ENCODE data around the gene AGPS. TPM values are rescaled to one million over a fixed set of nuclear protein-coding genes. Genes with fewer than 3 reads are reported as not detected.
"Not testable (repeated sequence)": the region's sequence is repeated elsewhere in the genome, so short reads cannot be mapped to it uniquely, and the experiment has no call there.

AGPS gene
- total RNA-seq, 2 donors from 2014 or later = 38.8 to 44.6 TPM

- no peak for DNase-seq
- Mint-ChIP-seq H3K27me3 (ENCODE audit: low read depth) (no peaks in the 10 kb centered on the region), H3K4me1 (ENCODE audit: low read depth) (peaks cover 10% of the 10 kb centered on the region), H3K4me3 (no peak overlapping the region), H3K9me3 (peaks cover 0 to 4% of the 10 kb centered on the region in 2 donors), H3K36me3 (ENCODE audit: insufficient read depth in 2 of 2) (peaks cover 0 to 2% of the 10 kb centered on the region in 2 donors), H3K27ac (no peak overlapping the region)
- ATAC-seq (replicated peaks in 1 of 2) = peak; percentile 87 to 94
These were observed 154.5 kb downstream of the AGPS start for GRCh38 chr2:177547122-177547521.

- Mint-ChIP-seq H3K4me3 (no peak overlapping the region), H3K9me3 (peaks cover 0 to 4% of the 10 kb centered on the region in 2 donors), H3K4me1 (ENCODE audit: low read depth) (peaks cover 10% of the 10 kb centered on the region), H3K27me3 (ENCODE audit: low read depth) (no peaks in the 10 kb centered on the region), H3K36me3 (ENCODE audit: insufficient read depth in 2 of 2) (peaks cover 0 to 2% of the 10 kb centered on the region in 2 donors), H3K27ac (no peak overlapping the region)
- ATAC-seq (replicated peaks in 1 of 2) = no peak
- DNase-seq = no peak
These were observed 155.2 kb downstream of the AGPS start for GRCh38 chr2:177547772-177548171.

DNA sequence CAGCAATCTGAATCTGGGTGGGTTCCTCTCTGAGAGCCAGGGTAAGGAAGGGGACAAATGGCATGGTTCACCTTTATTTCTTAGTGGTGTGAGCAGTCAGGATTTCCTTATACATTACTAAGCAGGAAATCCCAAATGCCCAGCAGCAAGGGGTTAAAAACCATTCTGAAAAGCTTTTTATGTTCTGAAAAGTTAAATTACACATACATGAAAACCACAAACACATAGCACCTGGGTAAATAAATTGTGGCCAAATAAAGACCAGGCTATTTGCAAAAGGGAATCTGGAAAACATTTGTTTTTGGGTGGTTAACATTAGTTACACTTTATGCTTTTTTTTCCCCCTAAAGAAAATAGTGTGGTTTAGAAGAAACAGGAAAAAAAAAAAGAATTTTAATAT lies 156.1 kb downstream of the AGPS start:
- Mint-ChIP-seq H3K27me3 (ENCODE audit: low read depth) (no peaks in the 10 kb centered on the region), H3K27ac (peak overlapping the region; percentile 35), H3K36me3 (ENCODE audit: insufficient read depth in 2 of 2) (peaks cover 0 to 6% of the 10 kb centered on the region in 2 donors), H3K9me3 (peaks cover 0 to 4% of the 10 kb centered on the region in 2 donors), H3K4me1 (ENCODE audit: low read depth) (peaks cover 18% of the 10 kb centered on the region), H3K4me3 (no peak overlapping the region)
- ATAC-seq (replicated peaks in 1 of 2) (no peak), DNase-seq (no peak)

DNA sequence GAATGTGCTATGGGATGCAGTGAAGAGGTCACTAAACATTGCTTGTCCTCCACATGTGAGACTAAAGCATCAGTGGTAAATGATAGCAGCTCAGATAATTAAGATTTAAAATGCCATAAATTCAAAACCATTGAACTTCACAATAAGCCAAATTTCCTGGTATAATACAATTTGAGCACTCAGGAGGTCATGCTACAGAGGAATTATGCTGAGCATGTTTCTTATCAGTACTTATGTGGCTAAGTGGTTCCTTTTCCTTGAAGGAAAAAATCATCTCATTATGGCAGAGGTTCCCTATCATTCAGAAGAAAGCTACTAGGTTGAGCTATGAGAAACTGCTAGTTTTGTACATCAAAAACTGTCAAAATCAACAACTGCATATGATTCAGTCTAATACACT lies 156.6 kb downstream of the AGPS start:
- Mint-ChIP-seq H3K4me3 (no peak overlapping the region), H3K27ac (no peak overlapping the region), H3K4me1 (ENCODE audit: low read depth) (peaks cover 22% of the 10 kb centered on the region), H3K36me3 (ENCODE audit: insufficient read depth in 2 of 2) (peaks cover 0 to 6% of the 10 kb centered on the region in 2 donors), H3K9me3 (peaks cover 0 to 4% of the 10 kb centered on the region in 2 donors), H3K27me3 (ENCODE audit: low read depth) (no peaks in the 10 kb centered on the region)
- ATAC-seq (replicated peaks in 1 of 2) (no peak), DNase-seq (no peak)

DNA sequence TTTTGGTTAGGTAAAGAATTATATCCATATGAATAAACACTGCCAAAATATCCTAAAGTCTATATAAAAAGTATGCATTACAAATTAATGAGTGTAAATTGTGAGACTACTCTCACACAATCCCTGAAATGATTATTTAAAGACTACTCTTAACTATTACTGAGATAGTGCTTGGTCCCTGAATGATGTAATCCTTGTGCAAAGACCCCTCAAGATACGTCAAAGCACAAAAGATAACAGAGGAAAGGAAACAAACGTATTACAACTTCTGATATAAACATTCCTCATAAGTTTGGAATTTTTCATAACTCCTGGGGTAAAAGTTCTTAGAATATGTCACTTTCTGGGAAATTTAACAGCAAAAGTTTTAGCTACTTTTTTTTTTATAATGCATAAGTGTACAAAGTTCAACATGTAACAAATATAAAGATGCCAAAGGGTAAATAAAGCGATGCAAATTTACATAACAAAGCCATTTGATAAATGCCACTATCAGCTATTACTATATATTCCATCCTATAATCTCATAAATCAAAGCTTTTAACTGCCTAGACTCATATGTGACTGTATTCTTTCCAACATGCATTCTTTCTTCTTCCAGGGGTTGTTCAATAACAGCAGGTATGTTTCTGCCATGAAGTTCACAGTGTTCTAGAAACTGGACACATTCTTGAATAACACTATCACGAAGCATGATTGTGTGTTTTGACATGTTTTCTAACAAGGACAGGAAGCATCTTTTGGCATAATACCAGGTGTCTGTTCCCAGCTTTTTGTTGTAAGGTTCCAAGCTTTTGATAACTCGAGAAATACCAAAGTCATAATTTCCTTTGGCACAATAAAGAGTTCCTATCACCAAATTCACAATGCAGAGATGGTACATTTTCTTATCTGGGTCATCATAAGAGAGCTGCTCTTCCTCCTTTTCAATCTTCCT lies 158.0 kb downstream of the AGPS start:
- DNase-seq (no peak), ATAC-seq (replicated peaks in 1 of 2) (no peak)
- H3K4me1 Mint-ChIP-seq (ENCODE audit: low read depth) = peaks cover 22% of the 10 kb centered on the region
- H3K27ac Mint-ChIP-seq = no peak overlapping the region
- H3K36me3 Mint-ChIP-seq (ENCODE audit: insufficient read depth in 2 of 2) = peaks cover 0 to 6% of the 10 kb centered on the region in 2 donors
- peaks cover 0 to 4% of the 10 kb centered on the region in 2 donors for H3K9me3 Mint-ChIP-seq
- peaks cover under 1% of the 10 kb centered on the region for H3K27me3 Mint-ChIP-seq (ENCODE audit: low read depth)
- no peak overlapping the region for H3K4me3 Mint-ChIP-seq

DNA sequence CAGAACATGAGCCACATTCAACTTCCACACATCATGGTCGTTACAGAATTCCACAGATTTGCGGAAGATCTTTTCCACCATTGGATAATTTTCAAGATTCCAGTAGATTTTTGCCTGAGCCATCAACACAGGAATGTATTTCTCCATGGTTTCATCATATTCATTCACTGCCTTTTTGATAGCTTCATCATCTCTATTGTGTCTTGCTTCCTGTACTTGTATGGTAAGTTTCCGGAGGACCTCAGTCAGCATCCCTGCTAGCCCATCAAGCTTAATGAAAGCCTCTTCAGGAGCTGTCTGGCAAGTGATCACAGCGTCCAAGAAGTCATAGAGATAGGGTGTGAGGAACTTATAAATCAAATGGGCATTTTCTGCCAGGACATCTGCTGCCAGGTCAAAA lies 158.8 kb downstream of the AGPS start:
- Mint-ChIP-seq H3K4me3 (peak overlapping the region in 1 of 2 donors; percentile 15), H3K4me1 (ENCODE audit: low read depth) (peaks cover 22% of the 10 kb centered on the region)
- H3K36me3 Mint-ChIP-seq (ENCODE audit: insufficient read depth in 2 of 2); H3K27ac Mint-ChIP-seq; H3K9me3 Mint-ChIP-seq; H3K27me3 Mint-ChIP-seq (ENCODE audit: low read depth); DNase-seq; ATAC-seq (replicated peaks in 1 of 2): not testable (repeated sequence)

DNA sequence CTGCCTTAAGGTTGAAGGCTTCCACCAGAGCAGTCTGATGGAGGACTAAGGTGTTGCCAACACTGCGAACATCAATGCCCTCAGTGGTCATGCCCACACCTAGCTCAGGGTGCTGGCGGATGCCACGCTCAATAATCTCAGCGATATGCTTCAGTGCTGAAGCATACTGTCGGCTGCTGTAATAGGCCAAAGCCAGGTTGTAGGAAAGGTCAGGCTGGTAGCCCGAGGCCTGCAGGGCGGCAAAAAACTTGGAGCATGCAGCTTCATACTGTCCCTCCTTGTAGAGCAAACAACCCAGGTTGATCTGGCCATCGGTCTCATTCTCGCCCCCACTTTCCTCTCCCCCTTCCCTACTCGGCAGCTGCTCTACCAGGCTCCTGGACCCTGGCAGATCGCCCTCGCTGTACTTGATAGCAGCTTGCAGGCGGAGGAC lies 159.4 kb downstream of the AGPS start:
- Mint-ChIP-seq H3K4me3 (peak overlapping the region; percentile 98 to 100), H3K9me3 (no peaks in the 10 kb centered on the region), H3K36me3 (ENCODE audit: insufficient read depth in 2 of 2) (peaks cover 0 to 4% of the 10 kb centered on the region in 2 donors), H3K27me3 (ENCODE audit: low read depth) (peaks cover 5% of the 10 kb centered on the region), H3K27ac (no peak overlapping the region), H3K4me1 (ENCODE audit: low read depth) (peaks cover 20% of the 10 kb centered on the region)
- DNase-seq (no peak), ATAC-seq (replicated peaks in 1 of 2) (no peak)

- peak; percentile 88 to 93 for DNase-seq
- H3K4me3 Mint-ChIP-seq = peak overlapping the region; percentile 98 to 100
- no peaks in the 10 kb centered on the region for H3K9me3 Mint-ChIP-seq
- peaks cover 14% of the 10 kb centered on the region for H3K4me1 Mint-ChIP-seq (ENCODE audit: low read depth)
- peak overlapping the region; percentile 95 for H3K27ac Mint-ChIP-seq
- peak; percentile 95 to 96 for ATAC-seq (replicated peaks in 1 of 2)
- H3K36me3 Mint-ChIP-seq (ENCODE audit: insufficient read depth in 2 of 2) = peaks cover 0 to 4% of the 10 kb centered on the region in 2 donors
- peaks cover 5% of the 10 kb centered on the region for H3K27me3 Mint-ChIP-seq (ENCODE audit: low read depth)
These were observed 160.0 kb downstream of the AGPS start for GRCh38 chr2:177552422-177553175.

- peaks cover 0 to 4% of the 10 kb centered on the region in 2 donors for H3K36me3 Mint-ChIP-seq (ENCODE audit: insufficient read depth in 2 of 2)
- peaks cover 0 to 2% of the 10 kb centered on the region in 2 donors for H3K9me3 Mint-ChIP-seq
- peaks cover 12% of the 10 kb centered on the region for H3K4me1 Mint-ChIP-seq (ENCODE audit: low read depth)
- ATAC-seq (replicated peaks in 1 of 2) (no peak), DNase-seq (no peak)
- H3K27me3 Mint-ChIP-seq (ENCODE audit: low read depth) = peaks cover 5% of the 10 kb centered on the region
- H3K4me3 Mint-ChIP-seq = peak overlapping the region; percentile 98 to 100
- peak overlapping the region; percentile 95 for H3K27ac Mint-ChIP-seq
These were observed 160.8 kb downstream of the AGPS start for GRCh38 chr2:177553176-177553884.

DNA sequence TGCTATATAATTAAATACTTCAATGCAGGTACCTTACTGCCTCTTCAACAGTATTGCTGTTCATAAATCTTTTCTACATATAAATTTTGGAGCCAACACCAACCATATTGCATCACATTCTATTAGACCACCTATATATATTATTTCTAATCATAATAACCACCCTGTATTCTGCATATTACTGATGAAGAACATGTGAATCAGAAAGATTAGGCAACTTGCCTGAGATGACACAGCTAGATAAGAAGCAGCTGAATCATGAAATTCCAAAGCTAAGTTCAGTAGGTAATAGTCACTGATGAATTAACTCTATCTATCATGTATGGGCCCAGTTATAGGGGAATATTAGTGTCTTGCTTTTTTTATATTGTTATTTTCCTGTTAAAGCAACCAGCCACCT lies 161.8 kb downstream of the AGPS start:
- peaks cover 12% of the 10 kb centered on the region for H3K4me1 Mint-ChIP-seq (ENCODE audit: low read depth)
- H3K27me3 Mint-ChIP-seq (ENCODE audit: low read depth) = peaks cover 5% of the 10 kb centered on the region
- H3K36me3 Mint-ChIP-seq (ENCODE audit: insufficient read depth in 2 of 2) = peaks cover 0 to 4% of the 10 kb centered on the region in 2 donors
- DNase-seq (no peak), ATAC-seq (replicated peaks in 1 of 2) (no peak)
- no peak overlapping the region for H3K4me3 Mint-ChIP-seq
- no peak overlapping the region for H3K27ac Mint-ChIP-seq
- H3K9me3 Mint-ChIP-seq = peaks cover 0 to 2% of the 10 kb centered on the region in 2 donors

GRCh38 chr2:177556153-177556552 lies 163.6 kb downstream of the AGPS start:
- Mint-ChIP-seq H3K4me1 (ENCODE audit: low read depth) (peaks cover 12% of the 10 kb centered on the region), H3K27ac (no peak overlapping the region), H3K36me3 (ENCODE audit: insufficient read depth in 2 of 2) (peaks cover 0 to 4% of the 10 kb centered on the region in 2 donors), H3K27me3 (ENCODE audit: low read depth) (peaks cover 5% of the 10 kb centered on the region), H3K4me3 (no peak overlapping the region), H3K9me3 (peaks cover 0 to 2% of the 10 kb centered on the region in 2 donors)
- no peak for ATAC-seq (replicated peaks in 1 of 2)
- no peak for DNase-seq

- H3K27ac Mint-ChIP-seq = no peak overlapping the region
- DNase-seq (no peak), ATAC-seq (replicated peaks in 1 of 2) (no peak)
- H3K4me3 Mint-ChIP-seq = no peak overlapping the region
- peaks cover 12% of the 10 kb centered on the region for H3K4me1 Mint-ChIP-seq (ENCODE audit: low read depth)
- H3K36me3 Mint-ChIP-seq (ENCODE audit: insufficient read depth in 2 of 2) = peaks cover 0 to 4% of the 10 kb centered on the region in 2 donors
- peaks cover 5% of the 10 kb centered on the region for H3K27me3 Mint-ChIP-seq (ENCODE audit: low read depth)
- H3K9me3 Mint-ChIP-seq = peaks cover 0 to 2% of the 10 kb centered on the region in 2 donors
These were observed 165.2 kb downstream of the AGPS start for GRCh38 chr2:177557794-177558193.
